Thymus (tissue), 11 donors: Measurements from ENCODE around the gene DDX10. TPM values are rescaled to one million over a fixed set of nuclear protein-coding genes. Genes with fewer than 3 reads are reported as not detected.
"Not testable (repeated sequence)": the region's sequence is repeated elsewhere in the genome, so short reads cannot be mapped to it uniquely, and the experiment has no call there.

ENCODE experiments used
- DNase-seq, 9 donors: peaks; one replicate each; pipeline ENCODE4 v3.0.0-alpha.2; 2013; ENCODE audit warnings: low spot score in 9 of 9, low read depth in 6 of 9, missing footprints in 1 of 9
- H3K27ac ChIP-seq, 2 donors: one replicate each; pipeline ENCODE4 v1.5.1; 2013; ENCODE audit warnings: control low read depth in 1 of 2, low read depth in 1 of 2, low read length in 1 of 2, mild to moderate bottlenecking in 1 of 2, moderate library complexity in 1 of 2
- H3K27me3 ChIP-seq, 2 donors: one replicate each; pipeline ENCODE4 v1.5.1; 2013; ENCODE audit warnings: low read length in 1 of 2; ENCODE audit not compliant: control insufficient read depth in 2 of 2, insufficient read depth in 1 of 2
- H3K36me3 ChIP-seq, 2 donors: one replicate each; pipeline ENCODE4 v1.5.1; 2013; ENCODE audit warnings: low read length in 1 of 2, mild to moderate bottlenecking in 1 of 2, moderate library complexity in 1 of 2; ENCODE audit not compliant: control insufficient read depth in 2 of 2, insufficient read depth in 2 of 2
- H3K4me1 ChIP-seq, 2 donors: one replicate each; pipeline ENCODE4 v1.5.1; 2013; ENCODE audit warnings: low read length in 2 of 2; ENCODE audit not compliant: control insufficient read depth in 2 of 2, insufficient read depth in 2 of 2
- H3K4me3 ChIP-seq, 2 donors: one replicate each; pipeline ENCODE4 v1.5.1; 2013; ENCODE audit warnings: low read length in 2 of 2, control low read depth in 1 of 2, mild to moderate bottlenecking in 1 of 2
- H3K9me3 ChIP-seq, 2 donors: one replicate each; pipeline ENCODE4 v1.5.1; 2013; ENCODE audit warnings: low read length in 1 of 2, mild to moderate bottlenecking in 1 of 2; ENCODE audit not compliant: control insufficient read depth in 2 of 2, insufficient read depth in 1 of 2
- WGBS: extraction: QIAGEN DNeasy Blood & Tissue Kit; methylation state at CpG from one replicate; pipeline ENCODE4 v1.1.7; 2013; 5-methylcytosine and 5-hydroxymethylcytosine counted together
- polyA plus RNA-seq: library from polyadenylated mRNA; stranded (reverse); fragments of 200-250 nt; gene quantifications from one replicate; pipeline ENCODE4 v1.2.3, GENCODE V29; 2013
- total RNA-seq: library from RNA; stranded (reverse); fragments of 120-200 nt; gene quantifications from one replicate; pipeline ENCODE4 v1.2.4, GENCODE V29; 2013
- donor health status: healthy.

DDX10 gene
- total and polyA plus RNA-seq, 2 donors = 20.1 to 32.3 TPM

GRCh38 chr11:108774037-108774730 lies 109.3 kb downstream of the DDX10 start:
- no peaks in the 10 kb centered on the region for H3K9me3 ChIP-seq
- no peaks in the 10 kb centered on the region for H3K27me3 ChIP-seq
- 95% methylated on average over 5 of the region's 5 CpGs for WGBS
- no peak overlapping the region for H3K4me3 ChIP-seq
- H3K27ac ChIP-seq = no peak overlapping the region
- no peaks in the 10 kb centered on the region for H3K36me3 ChIP-seq
- no peaks in the 10 kb centered on the region for H3K4me1 ChIP-seq
- DNase-seq = no peak

- 99% methylated on average over 1 of the region's 1 CpG for WGBS
- H3K27ac ChIP-seq = no peak overlapping the region
Measured at GRCh38 chr11:108775324-108775723, 110.5 kb downstream of the DDX10 start.

GRCh38 chr11:108779147-108779546 lies 114.3 kb downstream of the DDX10 start:
- H3K27ac ChIP-seq, H3K4me1 ChIP-seq, H3K27me3 ChIP-seq, H3K36me3 ChIP-seq, H3K9me3 ChIP-seq, H3K4me3 ChIP-seq, DNase-seq: not testable (repeated sequence)
- WGBS = 99% methylated on average over 4 of the region's 4 CpGs

More at GRCh38 chr11:108775324-108775723, 110.5 kb downstream of the DDX10 start:
- Histone ChIP-seq H3K4me3 (no peak overlapping the region), H3K4me1 (no peaks in the 10 kb centered on the region), H3K27me3 (no peaks in the 10 kb centered on the region), H3K36me3 (no peaks in the 10 kb centered on the region), H3K9me3 (no peaks in the 10 kb centered on the region)
- no peak for DNase-seq

GRCh38 chr11:108780119-108780518 lies 115.2 kb downstream of the DDX10 start:
- 91% methylated on average over 1 of the region's 1 CpG for WGBS
- no peak overlapping the region for H3K4me3 ChIP-seq
- no peaks in the 10 kb centered on the region for H3K36me3 ChIP-seq
- H3K27ac ChIP-seq = no peak overlapping the region
- H3K27me3 ChIP-seq = no peaks in the 10 kb centered on the region
- DNase-seq = no peak
- H3K4me1 ChIP-seq = no peaks in the 10 kb centered on the region
- no peaks in the 10 kb centered on the region for H3K9me3 ChIP-seq

GRCh38 chr11:108781946-108782345 lies 117.1 kb downstream of the DDX10 start:
- Histone ChIP-seq H3K4me3 (no peak overlapping the region), H3K27ac (no peak overlapping the region), H3K9me3 (no peaks in the 10 kb centered on the region), H3K4me1 (no peaks in the 10 kb centered on the region), H3K27me3 (no peaks in the 10 kb centered on the region), H3K36me3 (no peaks in the 10 kb centered on the region)
- no peak for DNase-seq
- WGBS = 98% methylated on average over 2 of the region's 2 CpGs

- no peak overlapping the region for H3K27ac ChIP-seq
- H3K27me3 ChIP-seq = no peaks in the 10 kb centered on the region
- no peak for DNase-seq
- 97% methylated on average over 5 of the region's 5 CpGs for WGBS
- H3K9me3 ChIP-seq = no peaks in the 10 kb centered on the region
- no peaks in the 10 kb centered on the region for H3K36me3 ChIP-seq
- H3K4me1 ChIP-seq = no peaks in the 10 kb centered on the region
- no peak overlapping the region for H3K4me3 ChIP-seq
Measured at GRCh38 chr11:108786281-108786990, 121.6 kb downstream of the DDX10 start.

- Histone ChIP-seq H3K27ac (no peak overlapping the region), H3K36me3 (no peaks in the 10 kb centered on the region), H3K4me1 (no peaks in the 10 kb centered on the region), H3K27me3 (no peaks in the 10 kb centered on the region), H3K4me3 (no peak overlapping the region), H3K9me3 (no peaks in the 10 kb centered on the region)
- no peak for DNase-seq
- 98% methylated on average over 6 of the region's 6 CpGs for whole genome bisulfite sequencing
Measured at GRCh38 chr11:108787105-108787504, 122.2 kb downstream of the DDX10 start.

GRCh38 chr11:108788565-108789199 lies 123.8 kb downstream of the DDX10 start:
- peak in 2 of 9 donors; percentile 8 to 44 for DNase-seq
- Histone ChIP-seq H3K9me3 (no peaks in the 10 kb centered on the region), H3K36me3 (no peaks in the 10 kb centered on the region), H3K27me3 (no peaks in the 10 kb centered on the region), H3K4me1 (no peaks in the 10 kb centered on the region), H3K27ac (no peak overlapping the region), H3K4me3 (no peak overlapping the region)
- WGBS = 98% methylated on average over 5 of the region's 5 CpGs
